RWPE2 (cell line): Measurements from ENCODE around the gene SMURF1.

Experiments used
- ATAC-seq: fragments of 200-7000 bp; cut with Tn5 transposase; 3 replicates; pipeline ENCODE4 v1.9.1; 2021; ENCODE audit warnings: low read depth
- DNase-seq: peaks from one replicate; pipeline ENCODE4 v3.0.0-alpha.2; 2020; ENCODE audit warnings: low spot score
- H3K27ac ChIP-seq: fragments of 450-650 bp; 2 replicates; pipeline ENCODE4 v1.5.1; 2017; ENCODE audit warnings: mild to moderate bottlenecking; ENCODE audit not compliant: poor library complexity, severe bottlenecking
- H3K27me3 ChIP-seq: fragments of 250-450 bp; sonication (Bioruptor Pico); 2 replicates; pipeline ENCODE4 v1.5.1; 2021; ENCODE audit warnings: mild to moderate bottlenecking, moderate library complexity; ENCODE audit not compliant: insufficient read depth, poor library complexity, severe bottlenecking
- H3K36me3 ChIP-seq: fragments of 250-450 bp; sonication (Bioruptor Pico); 2 replicates; pipeline ENCODE4 v1.5.1; 2020; ENCODE audit warnings: low read depth, mild to moderate bottlenecking, moderate library complexity
- H3K4me1 ChIP-seq: fragments of 250-450 bp; sonication (Bioruptor Pico); 2 replicates; pipeline ENCODE4 v1.5.1; 2021; ENCODE audit warnings: mild to moderate bottlenecking, moderate library complexity; ENCODE audit not compliant: insufficient read depth, poor library complexity, severe bottlenecking
- H3K4me3 ChIP-seq: fragments of 250-450 bp; sonication (Bioruptor Pico); 2 replicates; pipeline ENCODE4 v1.5.1; 2021; ENCODE audit warnings: mild to moderate bottlenecking, moderate library complexity; ENCODE audit not compliant: severe bottlenecking
- H3K9me3 ChIP-seq: fragments of 250-450 bp; sonication (Bioruptor Pico); 2 replicates; pipeline ENCODE4 v1.5.1; 2021; ENCODE audit warnings: mild to moderate bottlenecking, moderate library complexity; ENCODE audit not compliant: severe bottlenecking
- CTCF ChIP-seq: fragments of 450-650 bp; IDR thresholded peaks from one replicate; pipeline ENCODE4 v1.5.1; 2017; ENCODE audit warnings: mild to moderate bottlenecking, moderate library complexity; ENCODE audit not compliant: poor library complexity, severe bottlenecking

The SMURF1 gene

GRCh38 chr7:99024066-99024465 is 119.8 kb downstream of the SMURF1 start:
- H3K36me3 ChIP-seq: peaks cover 15% of the 10 kb centered on the region
- TF ChIP-seq CTCF: no peak
- no peaks in the 10 kb centered on the region for H3K4me1 ChIP-seq
- H3K27me3 ChIP-seq: no peaks in the 10 kb centered on the region
- ATAC-seq (no peak), DNase-seq (no peak)
- no peaks in the 10 kb centered on the region for H3K9me3 ChIP-seq
- H3K4me3 ChIP-seq: no peak overlapping the region
- H3K27ac ChIP-seq: no peak overlapping the region

GRCh38 chr7:99021941-99022560 is 121.9 kb downstream of the SMURF1 start:
- no peaks in the 10 kb centered on the region for H3K9me3 ChIP-seq
- peaks cover 18% of the 10 kb centered on the region for H3K36me3 ChIP-seq
- no peaks in the 10 kb centered on the region for H3K4me1 ChIP-seq
- no peak overlapping the region for H3K4me3 ChIP-seq
- DNase-seq (no peak), ATAC-seq (no peak)
- no peaks in the 10 kb centered on the region for H3K27me3 ChIP-seq
- no peak overlapping the region for H3K27ac ChIP-seq
- TF ChIP-seq CTCF: no peak

GRCh38 chr7:99020413-99020715 is 123.5 kb downstream of the SMURF1 start:
- Histone ChIP-seq H3K27ac (no peak overlapping the region), H3K27me3 (no peaks in the 10 kb centered on the region), H3K36me3 (peaks cover 23% of the 10 kb centered on the region), H3K9me3 (no peaks in the 10 kb centered on the region), H3K4me1 (no peaks in the 10 kb centered on the region), H3K4me3 (no peak overlapping the region)
- DNase-seq: no peak
- no peak for TF ChIP-seq CTCF
- no peak for ATAC-seq

- H3K9me3 ChIP-seq: no peaks in the 10 kb centered on the region
- TF ChIP-seq CTCF: no peak
- no peak for DNase-seq
- peaks cover 29% of the 10 kb centered on the region for H3K36me3 ChIP-seq
- no peak overlapping the region for H3K27ac ChIP-seq
- H3K4me1 ChIP-seq: no peaks in the 10 kb centered on the region
- no peaks in the 10 kb centered on the region for H3K27me3 ChIP-seq
- ATAC-seq: no peak; the same call in 2 of the 3 replicates
- H3K4me3 ChIP-seq: no peak overlapping the region
Measured at GRCh38 chr7:99019523-99020412, 124.1 kb downstream of the SMURF1 start.

- Histone ChIP-seq H3K4me3 (no peak overlapping the region), H3K4me1 (no peaks in the 10 kb centered on the region), H3K27me3 (no peaks in the 10 kb centered on the region), H3K9me3 (no peaks in the 10 kb centered on the region), H3K36me3 (peaks cover 56% of the 10 kb centered on the region), H3K27ac (no peak overlapping the region)
- no peak for ATAC-seq
- no peak for DNase-seq
- no peak for TF ChIP-seq CTCF
Measured at GRCh38 chr7:99016196-99016595, 127.7 kb downstream of the SMURF1 start.
